ENCODE results near the gene MCRIP2. TPM values are rescaled to one million over a fixed set of nuclear protein-coding genes. Genes with fewer than 3 reads are reported as not detected.

The MCRIP2 gene
- total and polyA plus RNA-seq, 9 of the 15 experiments (the other 6 are each of a cell fraction or from before 2014, with no cell fraction given): 0.80 to 120 (median 35.2) TPM

DNA sequence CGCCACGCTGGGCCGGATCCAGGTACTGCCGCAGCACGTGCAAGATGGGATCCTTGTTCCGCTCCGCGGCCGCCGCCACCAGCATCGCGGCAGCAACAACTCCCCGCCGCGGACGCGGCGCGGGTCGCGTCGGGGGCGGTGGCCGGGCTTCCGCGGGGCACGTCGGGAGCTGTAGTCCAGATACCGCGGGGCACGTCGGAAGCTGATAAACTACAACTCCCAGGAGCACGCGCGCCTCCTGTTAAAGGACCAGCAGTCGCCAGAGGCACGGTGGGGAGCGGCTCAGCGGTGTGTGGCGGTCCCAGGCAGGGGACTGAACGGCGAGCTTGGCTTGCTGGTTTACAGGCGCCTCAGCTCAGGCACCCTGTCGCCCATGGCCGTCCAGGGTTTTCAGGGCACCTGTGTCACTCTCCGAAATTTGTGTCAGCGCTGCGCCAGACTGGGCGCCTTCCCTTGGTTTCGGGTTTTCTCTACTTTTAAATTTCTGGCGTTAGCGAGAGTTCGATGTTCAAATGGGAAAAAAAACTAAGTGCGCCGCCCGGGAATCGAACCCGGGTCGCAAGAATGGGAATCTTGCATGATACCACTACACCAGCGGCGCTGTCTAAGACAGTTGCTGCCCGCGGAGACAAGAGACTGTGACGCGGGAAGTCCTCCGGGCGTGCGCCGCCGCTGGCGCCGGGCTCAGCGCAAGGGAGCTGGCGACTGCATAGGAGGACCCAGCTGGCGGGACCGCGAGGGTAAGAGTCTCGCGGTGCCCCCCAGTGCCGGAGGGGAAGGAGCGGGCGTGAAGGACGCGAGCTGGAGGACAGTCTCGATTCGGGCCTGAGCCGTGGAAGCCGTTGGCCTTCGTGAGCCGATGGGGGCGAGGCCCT, 5.2 kb upstream of the MCRIP2 start, which contains the start of gene METTL26 (continued):
- TF ChIP-seq, protein P1, sequence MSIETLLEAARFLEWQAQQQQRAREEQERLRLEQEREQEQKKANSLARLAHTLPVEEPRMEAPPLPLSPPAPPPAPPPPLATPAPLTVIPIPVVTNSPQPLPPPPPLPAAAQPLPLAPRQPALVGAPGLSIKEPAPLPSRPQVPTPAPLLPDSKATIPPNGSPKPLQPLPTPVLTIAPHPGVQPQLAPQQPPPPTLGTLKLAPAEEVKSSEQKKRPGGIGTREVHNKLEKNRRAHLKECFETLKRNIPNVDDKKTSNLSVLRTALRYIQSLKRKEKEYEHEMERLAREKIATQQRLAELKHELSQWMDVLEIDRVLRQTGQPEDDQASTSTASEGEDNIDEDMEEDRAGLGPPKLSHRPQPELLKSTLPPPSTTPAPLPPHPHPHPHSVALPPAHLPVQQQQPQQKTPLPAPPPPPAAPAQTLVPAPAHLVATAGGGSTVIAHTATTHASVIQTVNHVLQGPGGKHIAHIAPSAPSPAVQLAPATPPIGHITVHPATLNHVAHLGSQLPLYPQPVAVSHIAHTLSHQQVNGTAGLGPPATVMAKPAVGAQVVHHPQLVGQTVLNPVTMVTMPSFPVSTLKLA (conservative IDR thresholded peaks at IDR 0.05): peak; percentile 89 to 97
- TF ChIP-seq, protein P2, sequence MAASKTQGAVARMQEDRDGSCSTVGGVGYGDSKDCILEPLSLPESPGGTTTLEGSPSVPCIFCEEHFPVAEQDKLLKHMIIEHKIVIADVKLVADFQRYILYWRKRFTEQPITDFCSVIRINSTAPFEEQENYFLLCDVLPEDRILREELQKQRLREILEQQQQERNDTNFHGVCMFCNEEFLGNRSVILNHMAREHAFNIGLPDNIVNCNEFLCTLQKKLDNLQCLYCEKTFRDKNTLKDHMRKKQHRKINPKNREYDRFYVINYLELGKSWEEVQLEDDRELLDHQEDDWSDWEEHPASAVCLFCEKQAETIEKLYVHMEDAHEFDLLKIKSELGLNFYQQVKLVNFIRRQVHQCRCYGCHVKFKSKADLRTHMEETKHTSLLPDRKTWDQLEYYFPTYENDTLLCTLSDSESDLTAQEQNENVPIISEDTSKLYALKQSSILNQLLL (CRISPR knock-in tag; IDR thresholded peaks at IDR 0.05; ENCODE audit: borderline replicate concordance): no peak
- TF ChIP-seq ATF7 (IDR thresholded peaks at IDR 0.05): peak; percentile 77; the same call in 1 of the 2 replicates
- TF ChIP-seq, protein P3, sequence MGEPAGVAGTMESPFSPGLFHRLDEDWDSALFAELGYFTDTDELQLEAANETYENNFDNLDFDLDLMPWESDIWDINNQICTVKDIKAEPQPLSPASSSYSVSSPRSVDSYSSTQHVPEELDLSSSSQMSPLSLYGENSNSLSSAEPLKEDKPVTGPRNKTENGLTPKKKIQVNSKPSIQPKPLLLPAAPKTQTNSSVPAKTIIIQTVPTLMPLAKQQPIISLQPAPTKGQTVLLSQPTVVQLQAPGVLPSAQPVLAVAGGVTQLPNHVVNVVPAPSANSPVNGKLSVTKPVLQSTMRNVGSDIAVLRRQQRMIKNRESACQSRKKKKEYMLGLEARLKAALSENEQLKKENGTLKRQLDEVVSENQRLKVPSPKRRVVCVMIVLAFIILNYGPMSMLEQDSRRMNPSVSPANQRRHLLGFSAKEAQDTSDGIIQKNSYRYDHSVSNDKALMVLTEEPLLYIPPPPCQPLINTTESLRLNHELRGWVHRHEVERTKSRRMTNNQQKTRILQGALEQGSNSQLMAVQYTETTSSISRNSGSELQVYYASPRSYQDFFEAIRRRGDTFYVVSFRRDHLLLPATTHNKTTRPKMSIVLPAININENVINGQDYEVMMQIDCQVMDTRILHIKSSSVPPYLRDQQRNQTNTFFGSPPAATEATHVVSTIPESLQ (CRISPR knock-in tag; IDR thresholded peaks at IDR 0.05): peak; percentile 85; the same call in 1 of the 2 replicates
- TF ChIP-seq, protein P4, sequence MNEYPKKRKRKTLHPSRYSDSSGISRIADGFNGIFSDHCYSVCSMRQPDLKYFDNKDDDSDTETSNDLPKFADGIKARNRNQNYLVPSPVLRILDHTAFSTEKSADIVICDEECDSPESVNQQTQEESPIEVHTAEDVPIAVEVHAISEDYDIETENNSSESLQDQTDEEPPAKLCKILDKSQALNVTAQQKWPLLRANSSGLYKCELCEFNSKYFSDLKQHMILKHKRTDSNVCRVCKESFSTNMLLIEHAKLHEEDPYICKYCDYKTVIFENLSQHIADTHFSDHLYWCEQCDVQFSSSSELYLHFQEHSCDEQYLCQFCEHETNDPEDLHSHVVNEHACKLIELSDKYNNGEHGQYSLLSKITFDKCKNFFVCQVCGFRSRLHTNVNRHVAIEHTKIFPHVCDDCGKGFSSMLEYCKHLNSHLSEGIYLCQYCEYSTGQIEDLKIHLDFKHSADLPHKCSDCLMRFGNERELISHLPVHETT (CRISPR knock-in tag; conservative IDR thresholded peaks at IDR 0.05 in 1 of 2, IDR thresholded peaks at IDR 0.05 in 1 of 2): peak in 1 of 2 experiments; percentile 95; a peak in 2 of 4 replicates
- peak; percentile 13 for TF ChIP-seq ZNF146 (CRISPR knock-in tag; IDR thresholded peaks at IDR 0.05; ENCODE audit: unreplicated experiment)
- peak; percentile 97 for TF ChIP-seq ZNF143 (CRISPR knock-in tag; IDR thresholded peaks at IDR 0.05)
- peak; percentile 87 for TF ChIP-seq BDP1 (IDR thresholded peaks at IDR 0.05; ENCODE audit: insufficient read depth, insufficient read length)
- TF ChIP-seq SIX5 (IDR thresholded peaks at IDR 0.05; ENCODE audit: borderline replicate concordance in 1 of 2, insufficient read depth in 1 of 2, low read depth in 1 of 2, low read length in 2 of 2): peak; percentile 81 to 86
- 0 out of 2 replicates have a peak, but pooled peaks have one; percentile 62 for TF ChIP-seq ZNF431 (CRISPR knock-in tag; IDR thresholded peaks at IDR 0.05)
- TF ChIP-seq GTF2E2 (tag; IDR thresholded peaks at IDR 0.05): peak; percentile 28; the same call in 1 of the 2 replicates
- TF ChIP-seq SREBF1 (IDR thresholded peaks at IDR 0.05; ENCODE audit: borderline replicate concordance, low read depth, low read length): peak; percentile 69; the same call in 1 of the 2 replicates
- TF ChIP-seq ZFP30 (CRISPR knock-in tag; IDR thresholded peaks at IDR 0.05; ENCODE audit: borderline replicate concordance): no peak
- TF ChIP-seq, protein P5, sequence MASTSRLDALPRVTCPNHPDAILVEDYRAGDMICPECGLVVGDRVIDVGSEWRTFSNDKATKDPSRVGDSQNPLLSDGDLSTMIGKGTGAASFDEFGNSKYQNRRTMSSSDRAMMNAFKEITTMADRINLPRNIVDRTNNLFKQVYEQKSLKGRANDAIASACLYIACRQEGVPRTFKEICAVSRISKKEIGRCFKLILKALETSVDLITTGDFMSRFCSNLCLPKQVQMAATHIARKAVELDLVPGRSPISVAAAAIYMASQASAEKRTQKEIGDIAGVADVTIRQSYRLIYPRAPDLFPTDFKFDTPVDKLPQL (IDR thresholded peaks at IDR 0.05; ENCODE audit: extremely low read depth, insufficient read length): no peak
